AG09319 (cell line): ENCODE results near the gene TANGO6.

Experiments used
- DNase-seq: peaks from one replicate; pipeline ENCODE4 v3.0.0-alpha.2; 2010; ENCODE audit warnings: low read depth; ENCODE audit errors: extremely low read depth
- TF ChIP-seq, protein P1 (sequence below): IDR thresholded peaks from 2 replicates; pipeline ENCODE4 v1.5.1; 2011; ENCODE audit warnings: low read depth, mild to moderate bottlenecking, inconsistent platforms, low read length, moderate library complexity

TANGO6 gene

DNA sequence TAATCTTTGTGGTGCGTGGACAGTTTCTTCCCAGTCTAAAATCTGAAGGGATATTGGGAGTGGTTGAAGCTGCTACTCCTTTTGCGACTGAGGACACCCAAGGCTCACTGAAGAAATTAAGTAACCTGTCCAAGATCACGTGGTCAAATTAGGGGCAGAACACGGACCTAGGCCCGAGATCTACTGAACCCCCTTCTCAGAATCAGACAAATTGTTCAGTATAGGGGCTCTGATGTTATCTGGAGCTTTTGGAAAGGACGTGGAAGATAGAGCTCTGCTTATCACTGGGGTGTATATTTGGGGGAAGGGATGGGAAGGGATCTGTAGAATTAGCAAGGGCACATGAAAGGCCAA is 857 bp downstream of the TANGO6 start:
- TF ChIP-seq, protein P1, sequence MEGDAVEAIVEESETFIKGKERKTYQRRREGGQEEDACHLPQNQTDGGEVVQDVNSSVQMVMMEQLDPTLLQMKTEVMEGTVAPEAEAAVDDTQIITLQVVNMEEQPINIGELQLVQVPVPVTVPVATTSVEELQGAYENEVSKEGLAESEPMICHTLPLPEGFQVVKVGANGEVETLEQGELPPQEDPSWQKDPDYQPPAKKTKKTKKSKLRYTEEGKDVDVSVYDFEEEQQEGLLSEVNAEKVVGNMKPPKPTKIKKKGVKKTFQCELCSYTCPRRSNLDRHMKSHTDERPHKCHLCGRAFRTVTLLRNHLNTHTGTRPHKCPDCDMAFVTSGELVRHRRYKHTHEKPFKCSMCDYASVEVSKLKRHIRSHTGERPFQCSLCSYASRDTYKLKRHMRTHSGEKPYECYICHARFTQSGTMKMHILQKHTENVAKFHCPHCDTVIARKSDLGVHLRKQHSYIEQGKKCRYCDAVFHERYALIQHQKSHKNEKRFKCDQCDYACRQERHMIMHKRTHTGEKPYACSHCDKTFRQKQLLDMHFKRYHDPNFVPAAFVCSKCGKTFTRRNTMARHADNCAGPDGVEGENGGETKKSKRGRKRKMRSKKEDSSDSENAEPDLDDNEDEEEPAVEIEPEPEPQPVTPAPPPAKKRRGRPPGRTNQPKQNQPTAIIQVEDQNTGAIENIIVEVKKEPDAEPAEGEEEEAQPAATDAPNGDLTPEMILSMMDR = no peak

GRCh38 chr16:68848786-68849185 is 5.5 kb downstream of the TANGO6 start:
- no peak for DNase-seq
- TF ChIP-seq, protein P1 = no peak

More for the DNA sequence above, 857 bp downstream of the TANGO6 start:
- no peak for DNase-seq

- TF ChIP-seq, protein P1 = no peak
- DNase-seq = no peak
These were observed 7.2 kb downstream of the TANGO6 start for GRCh38 chr16:68850481-68850880.

DNA sequence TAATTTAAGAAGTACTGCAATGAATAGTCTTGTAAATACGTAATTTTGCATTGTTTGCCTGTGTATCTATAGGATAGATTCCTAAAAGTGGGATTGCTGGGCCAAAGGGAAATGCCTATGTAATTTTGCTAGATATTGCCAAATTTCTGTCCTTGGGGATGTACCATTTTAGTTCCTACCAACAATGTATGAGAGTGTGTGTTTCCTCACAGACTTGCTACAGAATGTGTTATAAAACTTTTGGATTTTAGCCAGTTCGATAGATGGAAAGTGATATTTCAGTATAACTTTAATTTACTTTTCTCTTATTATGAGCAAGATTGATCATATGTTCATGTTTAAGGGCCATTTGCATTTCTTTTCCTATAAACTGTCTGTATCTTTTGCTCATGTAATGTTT is 8.3 kb downstream of the TANGO6 start:
- DNase-seq = no peak
- TF ChIP-seq, protein P1 = no peak

GRCh38 chr16:68857479-68857878 is 14.1 kb downstream of the TANGO6 start:
- TF ChIP-seq, protein P1 = no peak
- DNase-seq = no peak

DNA sequence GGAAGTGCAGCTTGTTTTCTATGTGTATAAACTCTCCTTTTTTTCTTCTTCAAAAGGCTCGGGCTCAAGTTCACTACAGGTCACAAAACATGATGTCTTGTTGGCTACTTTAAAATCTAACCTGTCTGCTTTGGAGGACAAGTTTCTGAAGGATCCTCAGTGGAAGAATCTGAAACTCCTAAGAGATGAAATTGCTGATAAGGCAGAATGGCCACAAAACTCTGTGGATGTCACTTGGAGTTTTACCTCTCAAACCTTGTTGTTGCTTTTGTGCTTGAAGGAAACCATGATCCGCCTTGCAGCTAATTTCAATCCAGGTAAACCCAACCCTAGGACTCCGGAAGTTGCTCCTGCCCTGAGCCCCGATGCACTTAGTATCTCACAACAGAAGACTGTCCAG is 16.5 kb downstream of the TANGO6 start:
- TF ChIP-seq, protein P1 = no peak
- no peak for DNase-seq

DNA sequence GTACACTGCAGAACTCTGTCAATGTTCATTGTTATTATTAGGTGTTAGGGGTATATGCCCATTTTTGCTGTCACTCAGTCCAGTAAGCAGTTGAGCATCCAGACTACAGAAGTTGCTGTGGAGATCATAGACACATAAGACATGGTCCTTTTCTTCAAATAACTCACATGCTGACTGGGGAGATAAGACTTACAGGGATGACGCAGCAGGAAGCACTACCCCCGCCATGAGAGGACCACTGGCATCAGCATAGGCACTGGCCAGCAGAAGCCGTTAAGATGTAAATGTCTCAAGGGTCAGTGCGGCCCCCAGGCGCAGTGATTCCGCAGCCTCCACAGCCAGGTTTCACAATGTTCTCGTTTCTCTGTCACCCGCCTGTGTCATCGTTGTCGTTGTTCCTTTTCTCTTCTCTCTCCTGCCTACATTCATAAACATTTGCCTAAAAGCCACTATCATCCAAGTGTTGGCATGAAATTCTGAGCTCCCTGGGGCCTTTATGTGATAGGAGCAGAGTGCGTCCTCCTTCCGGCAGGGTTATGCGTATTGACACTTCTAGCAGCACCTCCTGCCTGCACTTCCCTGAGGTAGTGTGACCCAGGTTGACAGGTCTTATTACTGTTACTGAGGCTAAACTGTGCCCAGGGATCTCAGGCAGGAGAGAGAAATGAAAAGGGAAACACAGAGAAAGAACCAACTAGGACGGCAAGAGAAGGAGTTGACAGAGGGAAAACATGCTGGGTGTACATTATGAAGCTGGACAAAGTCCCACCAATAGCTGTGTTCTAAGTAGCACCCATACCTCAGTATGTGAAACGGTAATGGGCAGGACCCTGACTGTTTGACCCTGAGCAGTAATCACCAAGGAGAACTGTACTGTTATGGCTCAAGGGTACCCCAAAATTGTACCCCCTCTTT is 17.9 kb downstream of the TANGO6 start:
- DNase-seq = no peak
- TF ChIP-seq, protein P1 = no peak
